Neural progenitor cell (in vitro differentiated cells): ENCODE measurements around the gene OTOS. TPM values are rescaled to one million over a fixed set of nuclear protein-coding genes. Genes with fewer than 3 reads are reported as not detected.
A peak's percentile ranks its signal among the peaks of the same experiment; 100 is the strongest.

Experiments used
- DNase-seq: peaks from one replicate; pipeline ENCODE4 v3.0.0-alpha.2; 2016; ENCODE audit warnings: low spot score
- H2AFZ ChIP-seq: fragments of 200-600 bp; sonication (generic); replicated peaks from 2 replicates; pipeline ENCODE4 v1.6.1; 2016; ENCODE audit warnings: antibody characterized with exemption
- H3F3A ChIP-seq: fragments of 200-600 bp; sonication (generic); 2 replicates; pipeline ENCODE4 v1.6.1; 2016; ENCODE audit warnings: antibody characterized with exemption, low read depth
- H3K27ac ChIP-seq: fragments of 200-600 bp; sonication (generic); 2 replicates; pipeline ENCODE4 v1.5.1; 2016; ENCODE audit warnings: mild to moderate bottlenecking
- H3K27me3 ChIP-seq: fragments of 200-600 bp; sonication (generic); 2 replicates; pipeline ENCODE4 v1.6.1; 2016; ENCODE audit warnings: mild to moderate bottlenecking, moderate library complexity
- H3K36me3 ChIP-seq: fragments of 200-600 bp; sonication (generic); 2 replicates; pipeline ENCODE4 v1.5.1; 2016
- H3K4me1 ChIP-seq: fragments of 200-600 bp; sonication (generic); 2 replicates; pipeline ENCODE4 v1.6.1; 2016; ENCODE audit warnings: mixed run types
- H3K4me2 ChIP-seq: fragments of 200-600 bp; sonication (generic); 2 replicates; pipeline ENCODE4 v1.6.1; 2016
- H3K4me3 ChIP-seq: fragments of 200-600 bp; sonication (generic); 2 replicates; pipeline ENCODE4 v1.5.1; 2016
- H3K79me2 ChIP-seq: fragments of 200-600 bp; sonication (generic); 2 replicates; pipeline ENCODE4 v1.6.1; 2016; ENCODE audit warnings: low read depth
- H3K9ac ChIP-seq: fragments of 200-600 bp; sonication (generic); 2 replicates; pipeline ENCODE4 v1.6.1; 2016
- H3K9me3 ChIP-seq: fragments of 200-600 bp; sonication (generic); 2 replicates; pipeline ENCODE4 v1.5.1; 2016; ENCODE audit warnings: low read depth
- H4K20me1 ChIP-seq: fragments of 200-600 bp; sonication (generic); 2 replicates; pipeline ENCODE4 v1.6.1; 2016; ENCODE audit warnings: low read depth
- H3K27ac Mint-ChIP-seq: 3 replicates; pipeline ENCODE4 v1.8.0; 2021; ENCODE audit warnings: mixed read lengths
- H3K27me3 Mint-ChIP-seq: 2 replicates; pipeline ENCODE4 v1.8.0; 2022; ENCODE audit warnings: low read depth, mild to moderate bottlenecking, inconsistent platforms, moderate library complexity, mixed read lengths; ENCODE audit not compliant: insufficient read depth
- H3K36me3 Mint-ChIP-seq: 3 replicates; pipeline ENCODE4 v1.8.0; 2021; ENCODE audit warnings: mixed read lengths
- H3K4me1 Mint-ChIP-seq: 3 replicates; pipeline ENCODE4 v1.8.0; 2021; ENCODE audit warnings: mixed read lengths
- H3K4me3 Mint-ChIP-seq: 3 replicates; pipeline ENCODE4 v1.8.0; 2021; ENCODE audit warnings: mild to moderate bottlenecking, moderate library complexity, mixed read lengths
- H3K9me3 Mint-ChIP-seq: 3 replicates; pipeline ENCODE4 v1.8.0; 2020; ENCODE audit warnings: mixed read lengths
- EZH2 ChIP-seq: fragments of 200-600 bp; sonication (generic); IDR thresholded peaks from 2 replicates; pipeline ENCODE4 v1.6.1; 2017; ENCODE audit warnings: antibody characterized with exemption, mild to moderate bottlenecking, moderate library complexity
- EZH2phosphoT487 ChIP-seq: fragments of 200-600 bp; sonication (generic); IDR thresholded peaks from 2 replicates; pipeline ENCODE4 v1.6.1; 2017; ENCODE audit warnings: antibody characterized with exemption
- total RNA-seq: library from RNA; depleted of rRNA; stranded (reverse); fragments of >200 nt; gene quantifications from 2 replicates; pipeline ENCODE4 v1.2.3, GENCODE V29; 2015; ENCODE audit warnings: low replicate concordance
- TF ChIP-seq, protein P1 (sequence below): fragments of 200-600 bp; sonication (generic); IDR thresholded peaks from 2 replicates; pipeline ENCODE4 v1.5.1; 2017; ENCODE audit warnings: antibody characterized with exemption, mild to moderate bottlenecking

The OTOS gene
- total RNA-seq, 1 donor from 2014 or later = not detected

DNA sequence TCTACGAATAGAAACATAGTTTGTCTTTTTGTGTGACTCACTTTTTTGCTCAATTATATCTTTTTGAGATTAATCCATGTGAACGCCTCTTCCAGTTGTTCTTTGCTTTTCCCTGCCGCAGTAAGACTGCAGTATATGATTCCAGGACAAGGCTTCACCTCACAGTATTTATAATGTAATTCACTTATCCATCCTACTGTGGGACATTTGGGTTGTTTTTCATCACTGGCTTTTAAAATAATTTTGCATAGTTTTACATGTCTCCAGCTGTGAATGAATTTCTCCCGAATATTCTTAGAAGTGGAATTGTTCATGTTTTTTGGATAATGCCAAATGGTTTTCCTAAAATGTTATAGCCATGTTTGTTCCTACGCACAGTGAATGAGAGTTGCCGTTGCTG, 26.2 kb downstream of the OTOS start:
- Mint-ChIP-seq H3K4me3 (no peak overlapping the region), H3K27ac (no peak overlapping the region), H3K36me3 (no peaks in the 10 kb centered on the region), H3K4me1 (no peaks in the 10 kb centered on the region), H3K9me3 (peaks cover 5% of the 10 kb centered on the region), H3K27me3 (no peaks in the 10 kb centered on the region)
- H3K4me2 ChIP-seq = no peak overlapping the region
- H3K4me1 ChIP-seq = no peaks in the 10 kb centered on the region
- H3K36me3 ChIP-seq = no peaks in the 10 kb centered on the region
- TF ChIP-seq EZH2phosphoT487 = no peak
- TF ChIP-seq EZH2 = no peak
- TF ChIP-seq, protein P1, sequence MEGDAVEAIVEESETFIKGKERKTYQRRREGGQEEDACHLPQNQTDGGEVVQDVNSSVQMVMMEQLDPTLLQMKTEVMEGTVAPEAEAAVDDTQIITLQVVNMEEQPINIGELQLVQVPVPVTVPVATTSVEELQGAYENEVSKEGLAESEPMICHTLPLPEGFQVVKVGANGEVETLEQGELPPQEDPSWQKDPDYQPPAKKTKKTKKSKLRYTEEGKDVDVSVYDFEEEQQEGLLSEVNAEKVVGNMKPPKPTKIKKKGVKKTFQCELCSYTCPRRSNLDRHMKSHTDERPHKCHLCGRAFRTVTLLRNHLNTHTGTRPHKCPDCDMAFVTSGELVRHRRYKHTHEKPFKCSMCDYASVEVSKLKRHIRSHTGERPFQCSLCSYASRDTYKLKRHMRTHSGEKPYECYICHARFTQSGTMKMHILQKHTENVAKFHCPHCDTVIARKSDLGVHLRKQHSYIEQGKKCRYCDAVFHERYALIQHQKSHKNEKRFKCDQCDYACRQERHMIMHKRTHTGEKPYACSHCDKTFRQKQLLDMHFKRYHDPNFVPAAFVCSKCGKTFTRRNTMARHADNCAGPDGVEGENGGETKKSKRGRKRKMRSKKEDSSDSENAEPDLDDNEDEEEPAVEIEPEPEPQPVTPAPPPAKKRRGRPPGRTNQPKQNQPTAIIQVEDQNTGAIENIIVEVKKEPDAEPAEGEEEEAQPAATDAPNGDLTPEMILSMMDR = no peak
- no peaks in the 10 kb centered on the region for H3K9me3 ChIP-seq
- H4K20me1 ChIP-seq = no peaks in the 10 kb centered on the region
- DNase-seq = no peak
- H2AFZ ChIP-seq = no peak overlapping the region
- no peaks in the 10 kb centered on the region for H3K79me2 ChIP-seq
- H3K27me3 ChIP-seq = no peaks in the 10 kb centered on the region
- H3K4me3 ChIP-seq = no peak overlapping the region
- H3F3A ChIP-seq = no peaks in the 10 kb centered on the region
- H3K9ac ChIP-seq = no peak overlapping the region
- no peak overlapping the region for H3K27ac ChIP-seq

DNA sequence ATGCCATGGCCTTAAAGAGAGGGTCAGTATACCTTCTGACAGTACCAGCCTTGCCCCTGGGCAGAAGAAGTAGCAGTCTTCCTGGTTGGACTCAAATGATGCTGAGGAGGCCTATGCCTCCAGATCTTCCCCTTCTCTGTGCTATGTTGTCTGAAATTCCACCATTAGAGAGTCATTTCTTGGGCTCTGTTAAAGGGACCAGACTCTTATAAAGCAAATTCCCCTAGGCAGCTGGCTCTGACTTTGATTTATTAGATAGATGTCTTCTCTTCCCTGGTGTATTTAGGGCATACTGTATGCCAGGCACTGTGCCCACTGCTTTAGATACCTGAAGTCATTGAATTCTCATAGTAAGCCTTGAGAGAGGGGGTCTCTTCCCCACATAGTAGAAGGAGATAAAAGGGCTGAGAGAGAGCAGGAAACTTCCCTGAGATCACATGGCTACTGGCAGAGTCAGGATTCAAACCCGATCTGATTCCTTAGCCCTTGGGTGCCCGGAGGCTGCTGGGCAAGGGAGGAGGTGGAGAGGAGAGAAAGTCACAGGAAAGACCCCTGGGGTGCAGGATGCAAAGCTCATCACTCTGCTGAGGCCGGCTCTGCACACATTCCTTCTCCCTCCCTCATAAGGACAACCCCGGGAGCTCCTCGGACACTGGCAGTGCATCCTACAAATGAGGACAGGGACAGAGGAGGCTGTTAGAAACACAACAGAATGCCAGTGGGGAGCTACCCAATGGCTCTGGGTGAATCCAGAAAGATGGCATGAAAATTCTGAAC, 27.4 kb downstream of the OTOS start:
- no peaks in the 10 kb centered on the region for H3K27me3 ChIP-seq
- no peak overlapping the region for H3K27ac ChIP-seq
- H4K20me1 ChIP-seq = no peaks in the 10 kb centered on the region
- H3F3A ChIP-seq = no peaks in the 10 kb centered on the region
- H3K4me3 ChIP-seq = no peak overlapping the region
- no peaks in the 10 kb centered on the region for H3K36me3 ChIP-seq
- H3K9me3 ChIP-seq = no peaks in the 10 kb centered on the region
- H2AFZ ChIP-seq = peak overlapping the region; percentile 50
- TF ChIP-seq, protein P1 = no peak
- no peak for TF ChIP-seq EZH2phosphoT487
- no peak for TF ChIP-seq EZH2
- no peaks in the 10 kb centered on the region for H3K79me2 ChIP-seq
- no peak overlapping the region for H3K27ac Mint-ChIP-seq
- DNase-seq = peak; percentile 25
- H3K4me2 ChIP-seq = no peak overlapping the region
- peaks cover 3% of the 10 kb centered on the region for H3K27me3 Mint-ChIP-seq
- no peaks in the 10 kb centered on the region for H3K4me1 ChIP-seq
- no peak overlapping the region for H3K9ac ChIP-seq
- H3K4me3 Mint-ChIP-seq = no peak overlapping the region
- H3K36me3 Mint-ChIP-seq = no peaks in the 10 kb centered on the region
- H3K4me1 Mint-ChIP-seq = no peaks in the 10 kb centered on the region
- H3K9me3 Mint-ChIP-seq = peaks cover 8% of the 10 kb centered on the region

DNA sequence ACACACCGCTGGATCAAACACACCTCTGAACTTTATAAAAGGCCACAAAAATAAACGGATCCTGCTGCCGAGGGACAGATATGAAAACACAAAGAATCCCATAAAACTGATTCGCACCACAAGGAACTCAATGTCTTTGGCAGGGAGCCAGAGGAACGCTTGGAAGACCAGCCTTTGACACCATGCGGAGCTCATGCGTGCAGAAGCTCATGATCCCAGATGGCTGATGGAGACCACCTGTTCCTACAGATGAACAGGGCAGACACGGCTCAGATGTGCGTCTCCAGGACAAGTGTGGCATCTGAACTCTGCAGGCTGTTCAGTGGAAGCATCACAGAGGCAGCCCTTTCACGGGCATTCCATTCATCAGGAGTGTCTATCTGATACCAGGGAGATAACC, 29.2 kb downstream of the OTOS start:
- H3K27me3 ChIP-seq = no peaks in the 10 kb centered on the region
- no peak overlapping the region for H3K9ac ChIP-seq
- no peaks in the 10 kb centered on the region for H3K79me2 ChIP-seq
- no peak for DNase-seq
- peaks cover 3% of the 10 kb centered on the region for H3K27me3 Mint-ChIP-seq
- H4K20me1 ChIP-seq = no peaks in the 10 kb centered on the region
- H2AFZ ChIP-seq = no peak overlapping the region
- no peaks in the 10 kb centered on the region for H3K4me1 ChIP-seq
- TF ChIP-seq EZH2 (no peak), EZH2phosphoT487 (no peak)
- TF ChIP-seq, protein P1 = no peak
- H3K36me3 Mint-ChIP-seq = no peaks in the 10 kb centered on the region
- H3K27ac Mint-ChIP-seq = no peak overlapping the region
- H3K9me3 ChIP-seq = no peaks in the 10 kb centered on the region
- H3K27ac ChIP-seq = no peak overlapping the region
- H3F3A ChIP-seq = no peaks in the 10 kb centered on the region
- H3K36me3 ChIP-seq = no peaks in the 10 kb centered on the region
- H3K4me2 ChIP-seq = no peak overlapping the region
- no peak overlapping the region for H3K4me3 Mint-ChIP-seq
- no peaks in the 10 kb centered on the region for H3K4me1 Mint-ChIP-seq
- H3K4me3 ChIP-seq = no peak overlapping the region
- peaks cover 8% of the 10 kb centered on the region for H3K9me3 Mint-ChIP-seq
